Measurements from ENCODE around the gene NPRL2. TPM values are rescaled to one million over a fixed set of nuclear protein-coding genes. Genes with fewer than 3 reads are reported as not detected.
A peak's percentile ranks its signal among the peaks of the same experiment; 100 is the strongest.

NPRL2 gene
- total and polyA plus RNA-seq, 12 donors: 13.0 to 29.8 (median 16.3) TPM

GRCh38 chr3:50359760-50360110 lies 9.2 kb upstream of the NPRL2 start:
- peaks cover 28 to 54% (median 43%) of the 10 kb centered on the region in 9 donors for H3K4me1 ChIP-seq

DNA sequence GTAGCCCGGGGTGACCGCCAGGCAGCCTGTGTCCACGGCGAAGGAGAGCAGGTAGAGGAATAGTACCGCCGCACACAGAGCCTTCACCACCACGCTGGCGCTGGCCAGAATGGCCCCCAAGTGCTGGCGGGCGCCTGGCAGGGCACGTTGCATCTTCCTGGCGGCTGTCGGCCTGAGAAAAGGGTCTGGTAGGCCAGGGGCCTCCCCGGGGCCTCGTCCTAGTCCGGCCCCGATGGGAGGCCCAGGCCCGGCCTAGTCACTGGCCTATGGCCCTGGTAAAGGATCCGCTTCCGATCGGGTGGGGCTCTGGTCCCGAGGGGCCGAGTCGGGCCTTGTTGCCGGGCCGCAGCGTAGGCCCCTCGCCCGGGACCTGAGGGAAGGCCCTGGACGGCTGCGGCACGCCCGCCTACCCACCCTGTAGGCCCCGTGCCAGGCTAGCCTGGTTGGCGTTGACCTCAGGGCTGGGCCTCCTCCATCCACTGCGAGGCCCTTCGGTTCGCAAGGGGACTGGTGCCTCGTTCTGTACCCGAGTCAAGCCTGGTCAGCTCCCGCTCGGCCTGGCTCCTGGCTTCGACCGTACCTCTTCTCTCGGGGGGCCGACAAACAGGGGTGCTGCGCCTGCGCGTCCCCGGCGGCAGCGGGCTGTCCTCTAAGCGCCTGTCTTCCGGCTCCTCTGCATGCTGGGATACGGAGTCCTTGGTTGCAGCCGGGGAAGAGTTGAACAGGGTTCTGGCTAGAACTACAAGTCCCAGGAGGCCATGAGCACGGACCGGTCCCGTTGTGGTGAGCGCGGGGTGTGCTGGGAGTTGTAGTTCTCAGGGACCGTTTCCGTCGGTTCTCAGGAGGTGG lies 8.6 kb upstream of the NPRL2 start, which contains the start of gene TMEM115:
TMEM115 (minus strand) TSS at position 611 of the 849 bp plus-strand sequence; CDS start at position 153, 458 bp downstream.
- Histone ChIP-seq H3K4me3 (peak within 1 kb of the TSS; percentile 76 to 100 (median 91)), H3K27ac (peak within 1 kb of the TSS; percentile 88 to 98 (median 94)), H3K27me3 (no peaks in the 10 kb centered on the region), H3K4me1 (peaks cover 28 to 49% (median 42%) of the 10 kb centered on the region in 9 donors), H3K9me3 (no peaks in the 10 kb centered on the region), H3K36me3 (peaks cover 0 to 43% (median 11%) of the 10 kb centered on the region in 9 donors)
- TF ChIP-seq CTCF (IDR thresholded peaks at IDR 0.05): no peak
- intact Hi-C loops (cut with DNase I): loop anchor here in 2 of 10 donors (1.0 to 5.0 kb wide), 2 partner anchors 31 to 253 kb away; partner anchors contain the start of gene CISH (in 1 of the 2)
- peak; percentile 96 to 99 (median 97) for ATAC-seq
- peak; percentile 93 to 99 for DNase-seq
- WGBS, 2 donors: 0% methylated on average over 64 of the region's 64 CpGs

More at GRCh38 chr3:50359760-50360110, 9.2 kb upstream of the NPRL2 start:
- intact Hi-C loops (cut with DNase I): loop anchor here in 2 of 10 donors (1.0 to 5.0 kb wide), 2 partner anchors 31 to 253 kb away; partner anchors contain the start of gene CISH (in 1 of the 2)
- peak in 1 of 8 donors; percentile 4 for ATAC-seq
- peak overlapping the region in 3 of 10 donors; percentile 55 to 95 (median 94) for H3K27ac ChIP-seq
- peak overlapping the region in 6 of 10 donors; percentile 81 to 98 (median 90) for H3K4me3 ChIP-seq
- H3K36me3 ChIP-seq: peaks cover 0 to 37% (median 6%) of the 10 kb centered on the region in 9 donors
- no peaks in the 10 kb centered on the region for H3K27me3 ChIP-seq
- no peaks in the 10 kb centered on the region for H3K9me3 ChIP-seq
- WGBS, 2 donors: 21 to 24% methylated on average over 8 of the region's 8 CpGs
- no peak for DNase-seq
- no peak for TF ChIP-seq CTCF (IDR thresholded peaks at IDR 0.05)

- DNase-seq (no peak), ATAC-seq (peak in 1 of 8 donors; percentile 0)
- 42 to 54% methylated on average over 24 of the region's 24 CpGs for WGBS, 2 donors
- H3K27me3 ChIP-seq: no peaks in the 10 kb centered on the region
- H3K4me3 ChIP-seq: peak overlapping the region; percentile 76 to 100 (median 91)
- H3K9me3 ChIP-seq: no peaks in the 10 kb centered on the region
- H3K4me1 ChIP-seq: peaks cover 28 to 50% (median 42%) of the 10 kb centered on the region in 9 donors
- peaks cover 0 to 50% (median 18%) of the 10 kb centered on the region in 9 donors for H3K36me3 ChIP-seq
- peak overlapping the region; percentile 88 to 98 (median 94) for H3K27ac ChIP-seq
- intact Hi-C loops (cut with DNase I): loop anchor here in 1 of 10 donors (5.0 kb wide), 1 partner anchor 254 kb away; the partner anchor contains the start of gene CISH
- TF ChIP-seq CTCF (IDR thresholded peaks at IDR 0.05): no peak
These were observed 7.9 kb upstream of the NPRL2 start for GRCh38 chr3:50358355-50358910.

DNA sequence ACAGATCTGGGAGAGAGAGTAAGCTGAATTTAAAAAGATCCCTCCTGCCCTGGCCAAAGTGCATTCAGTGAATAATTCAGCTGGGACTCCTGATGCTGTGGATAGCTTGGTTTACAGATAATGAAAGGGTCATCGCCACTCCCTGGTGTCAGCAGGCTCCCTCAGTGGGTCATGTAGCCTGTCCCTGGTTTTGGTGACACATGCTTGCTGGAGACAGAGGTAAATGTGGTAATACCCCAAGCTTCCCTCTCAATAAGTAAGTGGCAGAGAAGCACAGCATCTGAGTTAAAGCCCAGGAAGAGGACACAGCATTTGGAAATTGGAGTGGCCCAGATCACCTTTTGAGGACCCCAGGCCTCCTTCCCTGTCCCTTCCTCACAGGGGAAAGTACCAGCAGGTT lies 6.9 kb upstream of the NPRL2 start:
- 45 to 58% methylated on average over 1 of the region's 1 CpG for WGBS, 2 donors
- no peak for ATAC-seq
- Histone ChIP-seq H3K4me1 (peaks cover 28 to 55% (median 42%) of the 10 kb centered on the region in 9 donors), H3K27me3 (no peaks in the 10 kb centered on the region), H3K27ac (peak overlapping the region in 7 of 10 donors; percentile 31 to 98 (median 96)), H3K9me3 (no peaks in the 10 kb centered on the region), H3K4me3 (peak overlapping the region; percentile 76 to 100 (median 91)), H3K36me3 (peaks cover 0 to 58% (median 23%) of the 10 kb centered on the region in 9 donors)
- TF ChIP-seq CTCF (IDR thresholded peaks at IDR 0.05): no peak
- intact Hi-C loops (cut with DNase I): loop anchor here in 1 of 10 donors (5.0 kb wide), 1 partner anchor 255 kb away; the partner anchor contains the start of gene CISH
- DNase-seq: no peak
